Vagina (tissue), 2 donors: Measurements from ENCODE around the gene WNT7A. TPM values are rescaled to one million over a fixed set of nuclear protein-coding genes. Genes with fewer than 3 reads are reported as not detected.
A peak's percentile ranks its signal among the peaks of the same experiment; 100 is the strongest.

Experiments used
- DNase-seq, 2 donors: peaks; one replicate each; pipeline ENCODE4 v3.0.0-alpha.2; 2017; ENCODE audit errors: extremely low spot score in 2 of 2
- H3K27ac ChIP-seq: fragments of 200-600 bp; sonication (generic); one replicate; pipeline ENCODE4 v1.5.1; 2019
- H3K27me3 ChIP-seq: fragments of 200-600 bp; sonication (generic); one replicate; pipeline ENCODE4 v1.5.1; 2019
- H3K36me3 ChIP-seq, 2 donors: fragments of 200-600 bp; sonication (generic); one replicate each; pipeline ENCODE4 v1.5.1; 2017 to 2019
- H3K4me1 ChIP-seq: fragments of 200-600 bp; sonication (generic); one replicate; pipeline ENCODE4 v1.5.1; 2019
- H3K4me3 ChIP-seq, 2 donors: fragments of 200-600 bp; sonication (generic); 1 replicate in 1 of 2; 2 replicates in 1 of 2; pipeline ENCODE4 v1.5.1; 2016 to 2019
- H3K9me3 ChIP-seq: fragments of 200-600 bp; sonication (generic); one replicate; pipeline ENCODE4 v1.5.1; 2019
- POLR2A ChIP-seq, 2 donors: fragments of 450-650 bp; IDR thresholded peaks; one replicate each; pipeline ENCODE4 v1.6.1; 2017; ENCODE audit warnings: antibody characterized with exemption in 2 of 2, mild to moderate bottlenecking in 2 of 2, moderate library complexity in 2 of 2
- POLR2AphosphoS5 ChIP-seq, 2 donors: sonication (generic); formaldehyde crosslinking; IDR thresholded peaks; one replicate each; pipeline ENCODE4 v1.9.0; 2017; ENCODE audit warnings: antibody characterized with exemption in 2 of 2, mild to moderate bottlenecking in 2 of 2, low read depth in 1 of 2; ENCODE audit not compliant: insufficient read depth in 1 of 2
- intact Hi-C: fragments of 100-400 bp; cut with DNase I; formaldehyde crosslinking; loops from one replicate; pipeline ENCODE4 v1.15.1; 2023
- total RNA-seq: library from RNA; depleted of rRNA; stranded (reverse); fragments of >200 nt; gene quantifications from one replicate; pipeline ENCODE4 v1.2.3, GENCODE V29; 2016
- TF ChIP-seq, protein P1 (sequence below), 3 experiments: fragments of 450-650 bp in 2 of 3; fragments of 200-600 bp in 1 of 3; sonication (generic) in 1 of 3; IDR thresholded peaks; one replicate each; pipeline ENCODE4 v1.5.1; 2017 to 2019; ENCODE audit warnings: antibody characterized with exemption in 3 of 3, mild to moderate bottlenecking in 2 of 3, moderate library complexity in 2 of 3

WNT7A gene
- total RNA-seq, 1 donor from 2014 or later, result not detected

DNA sequence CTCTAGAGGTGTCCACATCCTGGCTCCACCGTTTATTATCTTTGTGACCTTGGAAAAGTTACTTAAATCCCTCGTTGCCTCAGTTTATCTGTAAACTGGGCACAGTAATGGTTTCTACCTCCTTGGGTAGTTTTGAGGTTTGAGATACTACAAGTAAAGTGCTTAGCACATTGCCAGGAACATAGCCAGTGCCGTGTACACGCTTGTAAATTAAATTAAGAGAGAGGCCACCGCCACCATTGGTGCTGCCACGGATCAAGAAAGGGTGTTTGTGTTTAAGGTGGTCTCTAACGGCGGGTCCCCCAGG, 5.8 kb upstream of the WNT7A start:
- Histone ChIP-seq H3K27me3 (no peaks in the 10 kb centered on the region), H3K4me3 (no peak overlapping the region), H3K36me3 (no peaks in the 10 kb centered on the region), H3K9me3 (no peaks in the 10 kb centered on the region), H3K4me1 (peaks cover 7% of the 10 kb centered on the region), H3K27ac (no peak overlapping the region)
- TF ChIP-seq POLR2AphosphoS5 (IDR thresholded peaks at IDR 0.05; ENCODE audit: insufficient read depth in 1 of 2, low read depth in 1 of 2), result no peak
- TF ChIP-seq POLR2A (IDR thresholded peaks at IDR 0.05), result no peak
- peak in 1 of 2 donors; percentile 13 for DNase-seq
- intact Hi-C loops, result no loop called here

DNA sequence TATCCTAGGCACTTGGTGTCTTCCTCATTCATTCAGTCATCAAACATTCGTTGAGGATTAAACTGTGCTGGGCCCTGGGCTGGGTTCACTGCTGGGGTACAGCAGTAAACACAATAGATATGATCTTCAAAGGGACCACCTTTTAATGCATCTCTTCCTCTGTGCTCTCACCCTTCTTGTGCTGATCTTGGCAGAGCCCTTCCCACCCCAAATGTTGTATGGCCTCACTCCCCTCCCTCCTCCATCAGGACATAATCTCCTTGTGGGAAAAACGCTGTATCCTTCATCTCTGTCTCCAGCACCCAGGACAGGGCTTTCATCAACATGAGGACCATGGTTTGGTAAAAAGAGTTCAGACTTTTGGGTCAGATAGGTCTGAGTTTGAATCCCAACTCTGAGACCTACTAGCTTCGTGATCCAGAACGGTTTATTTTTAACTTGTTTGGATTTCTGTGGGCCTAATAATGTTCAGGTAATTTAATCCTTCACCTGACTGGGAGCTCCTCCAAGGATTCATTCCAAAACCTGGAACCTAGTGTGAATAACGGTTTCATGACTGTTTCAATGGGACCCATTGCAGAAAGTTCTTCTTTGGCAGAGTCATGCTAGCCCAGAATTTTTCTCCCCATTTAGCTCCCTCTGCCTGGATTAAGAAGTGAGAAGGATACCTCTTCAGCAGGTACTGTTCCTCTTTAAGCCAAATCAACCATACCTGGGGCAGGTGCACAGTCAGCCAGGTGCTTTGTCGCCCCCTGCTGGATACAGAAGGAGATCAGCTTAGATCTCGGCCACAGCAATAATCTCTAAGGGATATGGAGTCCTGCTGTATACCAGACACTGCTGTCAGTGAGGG, 5.2 kb upstream of the WNT7A start:
- intact Hi-C loops, result no loop called here
- Histone ChIP-seq H3K9me3 (no peaks in the 10 kb centered on the region), H3K36me3 (no peaks in the 10 kb centered on the region), H3K27ac (no peak overlapping the region), H3K4me3 (no peak overlapping the region), H3K4me1 (peaks cover 10% of the 10 kb centered on the region), H3K27me3 (peaks cover 3% of the 10 kb centered on the region)
- no peak for TF ChIP-seq POLR2A (IDR thresholded peaks at IDR 0.05)
- no peak for TF ChIP-seq POLR2AphosphoS5 (IDR thresholded peaks at IDR 0.05; ENCODE audit: insufficient read depth in 1 of 2, low read depth in 1 of 2)
- TF ChIP-seq, protein P1, sequence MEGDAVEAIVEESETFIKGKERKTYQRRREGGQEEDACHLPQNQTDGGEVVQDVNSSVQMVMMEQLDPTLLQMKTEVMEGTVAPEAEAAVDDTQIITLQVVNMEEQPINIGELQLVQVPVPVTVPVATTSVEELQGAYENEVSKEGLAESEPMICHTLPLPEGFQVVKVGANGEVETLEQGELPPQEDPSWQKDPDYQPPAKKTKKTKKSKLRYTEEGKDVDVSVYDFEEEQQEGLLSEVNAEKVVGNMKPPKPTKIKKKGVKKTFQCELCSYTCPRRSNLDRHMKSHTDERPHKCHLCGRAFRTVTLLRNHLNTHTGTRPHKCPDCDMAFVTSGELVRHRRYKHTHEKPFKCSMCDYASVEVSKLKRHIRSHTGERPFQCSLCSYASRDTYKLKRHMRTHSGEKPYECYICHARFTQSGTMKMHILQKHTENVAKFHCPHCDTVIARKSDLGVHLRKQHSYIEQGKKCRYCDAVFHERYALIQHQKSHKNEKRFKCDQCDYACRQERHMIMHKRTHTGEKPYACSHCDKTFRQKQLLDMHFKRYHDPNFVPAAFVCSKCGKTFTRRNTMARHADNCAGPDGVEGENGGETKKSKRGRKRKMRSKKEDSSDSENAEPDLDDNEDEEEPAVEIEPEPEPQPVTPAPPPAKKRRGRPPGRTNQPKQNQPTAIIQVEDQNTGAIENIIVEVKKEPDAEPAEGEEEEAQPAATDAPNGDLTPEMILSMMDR (IDR thresholded peaks at IDR 0.05), result peak in 2 of 3 experiments; percentile 27 to 48
- peak in 1 of 2 donors; percentile 69 for DNase-seq

DNA sequence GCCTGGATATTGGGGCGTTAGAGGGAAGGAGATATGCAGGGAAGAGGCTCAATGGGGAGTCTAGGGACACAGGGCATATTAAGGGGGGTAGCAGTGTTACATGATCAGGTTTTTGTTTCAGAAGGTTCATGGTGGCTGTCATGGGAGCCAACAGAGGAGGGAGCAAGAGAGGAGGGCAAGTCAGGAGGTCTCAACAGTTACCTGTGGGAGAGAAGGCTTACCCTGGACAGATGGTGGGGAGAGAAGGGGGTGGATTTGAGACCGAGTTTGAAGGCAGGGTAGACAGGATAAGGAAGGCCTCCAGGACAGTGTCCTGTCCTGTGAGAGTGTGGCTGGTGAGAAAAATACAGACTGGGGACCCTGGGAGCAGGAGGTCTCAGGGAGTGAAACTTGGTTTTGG, 3.8 kb upstream of the WNT7A start:
- Histone ChIP-seq H3K4me1 (peaks cover 24% of the 10 kb centered on the region), H3K36me3 (no peaks in the 10 kb centered on the region), H3K9me3 (no peaks in the 10 kb centered on the region), H3K27ac (no peak overlapping the region), H3K4me3 (no peak overlapping the region), H3K27me3 (peaks cover 3% of the 10 kb centered on the region)
- TF ChIP-seq POLR2AphosphoS5 (IDR thresholded peaks at IDR 0.05; ENCODE audit: insufficient read depth in 1 of 2, low read depth in 1 of 2) (no peak), POLR2A (IDR thresholded peaks at IDR 0.05) (no peak)
- TF ChIP-seq, protein P1 (IDR thresholded peaks at IDR 0.05), result no peak
- intact Hi-C loops, result no loop called here
- DNase-seq, result peak in 1 of 2 donors; percentile 75

GRCh38 chr3:13882876-13883275, 3.0 kb upstream of the WNT7A start:
- peaks cover 3% of the 10 kb centered on the region for H3K27me3 ChIP-seq
- DNase-seq, result peak in 1 of 2 donors; percentile 52
- no peaks in the 10 kb centered on the region for H3K9me3 ChIP-seq
- H3K27ac ChIP-seq, result no peak overlapping the region
- no peak overlapping the region for H3K4me3 ChIP-seq
- peaks cover 30% of the 10 kb centered on the region for H3K4me1 ChIP-seq
- TF ChIP-seq, protein P1 (IDR thresholded peaks at IDR 0.05), result no peak
- TF ChIP-seq POLR2AphosphoS5 (IDR thresholded peaks at IDR 0.05; ENCODE audit: insufficient read depth in 1 of 2, low read depth in 1 of 2) (no peak), POLR2A (IDR thresholded peaks at IDR 0.05) (no peak)
- intact Hi-C loops, result no loop called here
- H3K36me3 ChIP-seq, result no peaks in the 10 kb centered on the region

GRCh38 chr3:13881536-13882410, 1.9 kb upstream of the WNT7A start:
- Histone ChIP-seq H3K27me3 (peaks cover 3% of the 10 kb centered on the region), H3K4me1 (peaks cover 30% of the 10 kb centered on the region), H3K36me3 (no peaks in the 10 kb centered on the region), H3K4me3 (no peak overlapping the region), H3K9me3 (no peaks in the 10 kb centered on the region), H3K27ac (no peak overlapping the region)
- DNase-seq, result peak in 1 of 2 donors; percentile 62
- TF ChIP-seq, protein P1 (IDR thresholded peaks at IDR 0.05), result no peak
- TF ChIP-seq POLR2A (IDR thresholded peaks at IDR 0.05) (no peak), POLR2AphosphoS5 (IDR thresholded peaks at IDR 0.05; ENCODE audit: insufficient read depth in 1 of 2, low read depth in 1 of 2) (no peak)
- intact Hi-C loops, result no loop called here
